IgD-negative memory B cell (primary cell): ENCODE results near the gene CCDC106. TPM values are rescaled to one million over a fixed set of nuclear protein-coding genes. Genes with fewer than 3 reads are reported as not detected.

Experiments
- H3K27ac Mint-ChIP-seq, 3 donors: one replicate each; pipeline ENCODE4 v1.8.0; 2020 to 2022; ENCODE audit warnings: mild to moderate bottlenecking in 3 of 3, mixed read lengths in 3 of 3, moderate library complexity in 1 of 3
- H3K27me3 Mint-ChIP-seq: one replicate; pipeline ENCODE4 v1.8.0; 2021; ENCODE audit warnings: mixed read lengths
- H3K36me3 Mint-ChIP-seq: one replicate; pipeline ENCODE4 v1.8.0; 2020; ENCODE audit warnings: mild to moderate bottlenecking, mixed read lengths
- H3K4me1 Mint-ChIP-seq, 3 donors: one replicate each; pipeline ENCODE4 v1.8.0; 2020 to 2022; ENCODE audit warnings: mixed read lengths in 3 of 3, mild to moderate bottlenecking in 1 of 3
- H3K4me3 Mint-ChIP-seq, 4 donors: one replicate each; pipeline ENCODE4 v1.8.0; 2020 to 2022; ENCODE audit warnings: mild to moderate bottlenecking in 4 of 4, mixed read lengths in 4 of 4, moderate library complexity in 3 of 4
- H3K9me3 Mint-ChIP-seq, 3 donors: one replicate each; pipeline ENCODE4 v1.8.0; 2020 to 2021; ENCODE audit warnings: mixed read lengths in 3 of 3, mild to moderate bottlenecking in 1 of 3
- polyA plus RNA-seq: library from polyadenylated mRNA; unstranded; fragments of 300-500 nt; fragmentation: Illumina TruSeq; gene quantifications from one replicate; pipeline ENCODE4 v1.2.3, GENCODE V29; 2021

Gene CCDC106
- polyA plus RNA-seq, 1 donor from 2014 or later: 16.0 TPM

DNA sequence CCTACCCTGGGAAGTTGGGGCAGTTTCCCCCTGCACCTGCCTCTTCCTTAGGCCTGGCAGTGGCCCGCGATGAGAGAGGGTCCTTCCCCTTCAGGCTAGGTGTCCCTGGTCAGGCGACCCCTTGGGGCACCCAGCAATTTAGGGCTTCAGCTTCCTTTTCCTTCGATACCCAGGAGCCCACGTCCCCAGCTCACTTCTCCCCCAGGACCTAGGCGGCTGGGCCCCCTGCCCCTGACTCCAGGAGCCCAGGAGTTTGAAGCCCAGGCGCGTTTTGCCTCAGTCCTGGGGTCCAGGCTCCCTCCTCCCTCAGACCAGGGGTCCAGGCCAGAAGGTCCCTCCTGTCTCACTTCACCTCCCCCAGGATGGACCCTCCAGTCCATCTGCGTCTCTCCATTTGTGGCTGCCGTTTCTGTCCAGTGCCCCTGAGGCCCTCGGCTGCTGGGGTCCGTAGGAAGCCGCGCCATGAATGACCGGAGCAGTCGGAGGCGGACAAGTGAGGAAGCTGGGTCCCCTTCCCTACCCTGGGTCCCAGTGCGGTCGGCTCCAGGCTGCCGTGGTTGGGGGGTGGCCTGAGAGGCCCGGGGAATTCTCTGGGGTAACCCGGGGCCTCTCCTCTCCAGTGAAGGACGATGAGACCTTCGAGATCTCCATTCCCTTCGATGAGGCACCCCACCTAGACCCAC lies 714 bp downstream of the CCDC106 start:
- H3K36me3 Mint-ChIP-seq: peaks cover 4% of the 10 kb centered on the region
- peaks cover 18 to 21% (median 19%) of the 10 kb centered on the region in 3 donors for H3K4me1 Mint-ChIP-seq
- no peaks in the 10 kb centered on the region for H3K27me3 Mint-ChIP-seq
- H3K4me3 Mint-ChIP-seq: peak overlapping the region; percentile 79 to 90 (median 86)
- H3K27ac Mint-ChIP-seq: peak overlapping the region; percentile 76 to 90 (median 90)
- no peaks in the 10 kb centered on the region for H3K9me3 Mint-ChIP-seq

DNA sequence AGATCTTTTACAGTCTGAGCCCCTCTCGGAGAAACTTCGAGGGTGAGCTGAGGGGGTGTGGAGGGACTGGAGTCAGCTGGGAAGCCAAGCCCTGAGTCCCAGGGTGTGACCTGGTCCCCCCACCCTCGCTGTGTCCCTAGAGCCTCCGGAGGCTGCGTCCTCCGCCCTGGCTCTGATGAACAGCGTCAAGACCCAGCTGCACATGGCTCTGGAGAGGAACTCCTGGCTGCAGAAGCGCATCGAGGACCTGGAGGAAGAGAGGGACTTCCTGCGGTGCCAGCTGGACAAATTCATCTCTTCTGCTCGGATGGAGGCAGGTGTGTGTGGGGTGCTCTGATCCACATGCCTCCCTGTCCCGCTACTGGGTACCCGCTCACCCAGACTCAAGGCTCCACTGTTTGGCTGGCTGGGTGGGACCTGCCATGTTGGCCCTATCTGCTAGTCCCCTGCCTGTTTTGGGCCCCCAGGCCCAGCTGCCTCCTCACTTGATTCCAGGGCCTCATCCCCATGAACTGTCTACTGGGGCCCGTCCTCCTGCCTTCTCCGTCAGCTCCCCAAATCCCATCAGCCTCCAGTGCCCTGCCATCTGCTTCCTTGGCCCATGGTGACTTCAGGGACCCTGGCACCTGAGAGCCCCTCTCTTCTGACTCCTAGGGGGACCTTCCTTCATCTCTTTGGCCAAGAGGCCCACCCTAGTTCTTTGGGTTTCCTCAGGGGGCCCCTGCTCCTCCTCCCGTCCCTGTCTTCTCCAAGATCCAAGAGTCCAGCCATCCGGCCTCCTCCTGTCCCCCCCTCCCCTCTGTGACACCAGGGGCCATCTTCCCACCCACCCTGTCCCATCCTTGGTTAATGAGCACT lies 1.5 kb downstream of the CCDC106 start:
- Mint-ChIP-seq H3K9me3 (no peaks in the 10 kb centered on the region), H3K4me3 (peak overlapping the region; percentile 79 to 90 (median 86)), H3K36me3 (peaks cover 5% of the 10 kb centered on the region), H3K27ac (peak overlapping the region; percentile 76 to 90 (median 86)), H3K27me3 (no peaks in the 10 kb centered on the region), H3K4me1 (peaks cover 14 to 27% (median 14%) of the 10 kb centered on the region in 3 donors)

DNA sequence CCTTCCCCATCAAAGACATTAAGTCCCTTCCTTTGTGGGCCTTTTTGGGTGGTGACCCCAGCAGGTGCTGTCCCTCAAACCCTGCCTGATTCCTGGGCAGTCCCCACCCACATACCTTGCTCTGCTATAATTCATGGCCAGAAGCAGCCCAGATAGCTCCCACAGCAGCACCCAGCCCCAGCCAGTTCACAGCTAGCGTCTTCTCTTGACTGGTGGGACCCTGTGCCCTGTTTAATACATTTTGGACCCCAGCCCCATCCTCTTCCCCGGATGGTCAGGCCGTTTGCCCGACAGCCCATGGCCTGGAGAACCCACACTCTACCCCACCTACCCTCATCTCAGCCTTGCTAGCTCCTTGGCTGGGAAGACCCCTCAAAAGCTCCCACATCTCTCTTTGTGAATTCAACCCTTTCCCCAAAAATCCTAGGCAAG lies 2.1 kb downstream of the CCDC106 start:
- Mint-ChIP-seq H3K27me3 (no peaks in the 10 kb centered on the region), H3K27ac (peak overlapping the region; percentile 46 to 90 (median 76)), H3K36me3 (peaks cover 6% of the 10 kb centered on the region), H3K4me1 (peaks cover 11 to 28% (median 12%) of the 10 kb centered on the region in 3 donors), H3K9me3 (no peaks in the 10 kb centered on the region), H3K4me3 (peak overlapping the region in 3 of 4 donors; percentile 37 to 83 (median 79))

DNA sequence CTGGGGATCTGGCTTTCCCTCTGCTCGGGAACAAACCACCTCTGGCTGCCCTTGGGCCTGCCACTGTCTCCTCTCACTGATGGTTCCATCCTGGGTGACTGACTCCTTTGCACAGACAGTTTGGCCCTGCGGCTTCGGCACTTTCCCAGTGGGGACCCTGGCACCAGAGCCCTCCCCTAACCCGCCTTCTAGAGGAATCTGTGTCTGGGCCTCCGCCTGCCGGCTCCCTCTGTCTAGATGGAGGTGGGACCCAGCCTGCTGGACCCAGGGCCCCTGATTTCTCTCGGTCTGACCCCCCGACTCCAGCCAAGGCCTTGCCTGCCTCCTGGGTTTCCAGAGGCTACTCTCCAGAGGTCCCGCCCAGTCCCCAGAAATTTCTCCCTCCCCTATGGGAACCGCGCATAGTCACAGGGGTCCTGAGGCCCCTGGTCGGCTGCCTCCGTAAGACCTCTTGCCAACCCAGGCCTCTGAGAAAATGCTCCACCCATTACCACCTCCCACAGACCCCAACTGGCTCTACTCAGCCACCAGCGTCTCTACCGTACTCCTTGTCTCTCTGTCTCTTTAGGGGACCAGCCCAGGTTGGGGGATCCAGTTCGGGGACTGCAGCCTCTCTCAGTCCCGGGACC lies 2.7 kb downstream of the CCDC106 start:
- peak overlapping the region in 2 of 3 donors; percentile 76 to 90 for H3K27ac Mint-ChIP-seq
- peaks cover 8 to 28% (median 10%) of the 10 kb centered on the region in 3 donors for H3K4me1 Mint-ChIP-seq
- peaks cover 6% of the 10 kb centered on the region for H3K36me3 Mint-ChIP-seq
- peak overlapping the region in 3 of 4 donors; percentile 79 to 83 (median 83) for H3K4me3 Mint-ChIP-seq
- no peaks in the 10 kb centered on the region for H3K27me3 Mint-ChIP-seq
- H3K9me3 Mint-ChIP-seq: no peaks in the 10 kb centered on the region

DNA sequence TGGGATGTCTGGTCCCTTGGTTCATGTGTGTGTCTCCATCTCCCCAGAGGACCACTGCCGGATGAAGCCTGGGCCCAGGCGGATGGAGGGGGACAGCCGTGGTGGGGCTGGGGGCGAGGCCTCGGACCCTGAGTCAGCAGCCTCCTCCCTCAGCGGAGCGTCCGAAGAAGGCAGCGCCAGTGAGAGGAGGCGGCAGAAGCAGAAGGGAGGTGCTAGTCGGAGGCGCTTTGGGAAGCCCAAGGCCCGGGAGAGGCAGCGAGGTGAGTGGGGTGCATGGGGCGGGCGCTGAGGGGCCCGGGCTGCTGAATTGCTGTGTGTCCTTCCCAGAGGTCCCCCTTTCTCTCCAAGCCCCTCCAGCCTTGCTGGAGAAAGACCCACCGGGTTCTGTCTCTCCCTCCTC lies 3.2 kb downstream of the CCDC106 start:
- Mint-ChIP-seq H3K4me1 (peaks cover 13 to 32% (median 15%) of the 10 kb centered on the region in 3 donors), H3K27ac (peak overlapping the region in 2 of 3 donors; percentile 76 to 90), H3K4me3 (peak overlapping the region in 2 of 4 donors; percentile 83), H3K27me3 (no peaks in the 10 kb centered on the region), H3K36me3 (peaks cover 6% of the 10 kb centered on the region), H3K9me3 (no peaks in the 10 kb centered on the region)

DNA sequence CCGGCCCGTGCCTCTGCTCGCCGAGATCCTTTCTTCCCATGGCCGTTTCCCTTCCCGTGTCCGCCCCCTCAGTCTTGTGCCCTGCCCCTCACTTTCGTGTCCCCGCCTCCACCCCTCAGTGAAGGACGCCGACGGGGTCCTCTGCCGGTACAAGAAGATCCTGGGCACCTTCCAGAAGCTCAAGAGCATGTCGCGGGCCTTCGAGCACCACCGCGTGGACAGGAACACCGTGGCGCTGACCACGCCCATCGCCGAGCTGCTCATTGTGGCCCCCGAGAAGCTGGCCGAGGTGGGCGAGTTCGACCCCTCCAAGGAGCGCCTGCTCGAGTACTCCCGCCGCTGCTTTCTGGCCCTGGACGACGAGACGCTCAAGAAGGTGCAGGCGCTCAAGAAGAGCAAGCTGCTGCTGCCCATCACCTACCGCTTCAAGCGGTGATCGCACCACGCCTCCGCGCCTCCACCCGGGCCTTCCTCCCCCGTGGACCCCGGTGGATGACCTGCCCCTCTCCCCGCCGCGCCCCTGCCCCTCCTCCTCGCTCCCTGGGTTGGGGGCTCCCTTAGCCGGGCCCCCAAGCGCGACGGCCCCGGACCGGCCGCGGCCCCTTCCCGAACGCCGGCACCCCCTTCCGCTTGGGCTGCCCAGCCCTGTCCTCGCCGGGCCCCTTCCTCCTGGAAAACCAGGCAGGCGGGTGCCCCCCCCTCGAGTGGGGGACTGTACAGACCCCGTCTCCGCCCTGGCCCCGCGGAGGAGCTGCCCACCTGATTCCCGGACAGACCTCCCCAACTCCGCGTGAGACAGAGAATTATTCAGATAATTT lies 4.5 kb downstream of the CCDC106 start:
- Mint-ChIP-seq H3K27ac (peak overlapping the region in 2 of 3 donors; percentile 25 to 63), H3K36me3 (peaks cover 3% of the 10 kb centered on the region), H3K4me1 (peaks cover 14 to 32% (median 22%) of the 10 kb centered on the region in 3 donors), H3K27me3 (no peaks in the 10 kb centered on the region), H3K4me3 (no peak overlapping the region), H3K9me3 (no peaks in the 10 kb centered on the region)

DNA sequence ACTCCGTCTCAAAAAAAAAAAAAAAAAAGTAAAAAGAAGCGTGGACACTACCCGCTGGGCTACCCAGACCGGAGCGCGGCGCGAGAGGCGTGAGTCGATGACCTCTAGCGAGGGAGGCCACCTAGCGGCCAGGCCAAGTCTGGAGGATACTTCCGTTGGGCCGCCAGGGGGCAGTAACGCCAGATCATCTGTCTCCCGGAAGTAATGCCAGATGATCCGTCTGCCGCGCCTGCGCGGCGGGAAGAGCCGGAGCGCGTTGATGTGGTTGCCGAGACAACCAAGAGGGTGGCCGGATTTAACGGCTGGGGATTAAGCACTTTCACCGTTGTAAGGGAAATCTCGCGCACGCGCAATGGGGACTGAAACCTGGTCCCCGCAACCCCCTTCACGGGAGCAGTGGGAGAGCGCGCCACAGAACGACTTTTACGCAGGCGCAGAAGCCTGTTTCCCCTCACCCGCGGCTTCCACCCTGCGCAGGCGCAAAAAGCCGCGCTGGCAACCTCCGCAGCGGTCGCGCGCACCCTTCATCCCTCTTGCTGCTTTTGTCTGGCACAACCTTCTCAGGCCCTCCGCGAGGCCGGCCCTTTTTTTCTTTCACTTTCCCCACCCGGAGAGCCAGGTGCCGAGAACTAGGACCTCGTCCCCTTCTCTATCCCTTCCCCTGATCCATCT lies 5.8 kb downstream of the CCDC106 start:
- Mint-ChIP-seq H3K27ac (peak overlapping the region; percentile 93 to 100 (median 99)), H3K4me1 (peaks cover 21 to 34% (median 32%) of the 10 kb centered on the region in 3 donors), H3K9me3 (no peaks in the 10 kb centered on the region), H3K36me3 (peaks cover 3% of the 10 kb centered on the region), H3K27me3 (no peaks in the 10 kb centered on the region), H3K4me3 (peak overlapping the region; percentile 94 to 100 (median 96))

DNA sequence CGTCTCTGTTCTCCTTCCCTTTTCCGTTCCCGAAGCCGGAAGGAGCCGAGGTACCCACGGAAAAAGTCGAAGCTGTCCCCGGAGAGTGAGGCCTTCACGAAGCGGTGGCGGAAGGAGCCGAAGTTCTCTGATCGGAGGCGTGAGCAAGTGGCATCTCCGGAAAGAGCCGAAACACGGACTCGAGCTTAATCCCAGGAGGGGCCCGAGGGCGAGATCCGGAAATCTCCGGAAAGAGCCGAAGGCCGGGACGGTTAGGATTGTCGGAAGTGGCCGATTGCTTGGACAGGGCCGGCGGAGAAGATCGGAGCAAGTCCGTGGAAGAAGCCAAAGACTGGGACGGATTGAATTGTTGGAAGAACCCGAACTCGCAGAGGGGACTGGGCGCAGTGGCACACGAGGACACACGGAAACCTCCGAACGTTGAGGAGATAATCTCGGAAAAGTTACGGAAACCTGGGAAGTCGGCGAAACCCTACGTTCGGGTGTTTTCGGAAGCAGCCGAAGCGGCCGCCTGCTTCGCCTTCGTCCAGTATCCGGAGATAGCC lies 6.4 kb downstream of the CCDC106 start:
- H3K4me1 Mint-ChIP-seq: peaks cover 22 to 35% (median 33%) of the 10 kb centered on the region in 3 donors
- H3K4me3 Mint-ChIP-seq: peak overlapping the region; percentile 94 to 100 (median 96)
- peaks cover 3% of the 10 kb centered on the region for H3K36me3 Mint-ChIP-seq
- no peaks in the 10 kb centered on the region for H3K27me3 Mint-ChIP-seq
- H3K27ac Mint-ChIP-seq: peak overlapping the region; percentile 93 to 100 (median 99)
- H3K9me3 Mint-ChIP-seq: no peaks in the 10 kb centered on the region

DNA sequence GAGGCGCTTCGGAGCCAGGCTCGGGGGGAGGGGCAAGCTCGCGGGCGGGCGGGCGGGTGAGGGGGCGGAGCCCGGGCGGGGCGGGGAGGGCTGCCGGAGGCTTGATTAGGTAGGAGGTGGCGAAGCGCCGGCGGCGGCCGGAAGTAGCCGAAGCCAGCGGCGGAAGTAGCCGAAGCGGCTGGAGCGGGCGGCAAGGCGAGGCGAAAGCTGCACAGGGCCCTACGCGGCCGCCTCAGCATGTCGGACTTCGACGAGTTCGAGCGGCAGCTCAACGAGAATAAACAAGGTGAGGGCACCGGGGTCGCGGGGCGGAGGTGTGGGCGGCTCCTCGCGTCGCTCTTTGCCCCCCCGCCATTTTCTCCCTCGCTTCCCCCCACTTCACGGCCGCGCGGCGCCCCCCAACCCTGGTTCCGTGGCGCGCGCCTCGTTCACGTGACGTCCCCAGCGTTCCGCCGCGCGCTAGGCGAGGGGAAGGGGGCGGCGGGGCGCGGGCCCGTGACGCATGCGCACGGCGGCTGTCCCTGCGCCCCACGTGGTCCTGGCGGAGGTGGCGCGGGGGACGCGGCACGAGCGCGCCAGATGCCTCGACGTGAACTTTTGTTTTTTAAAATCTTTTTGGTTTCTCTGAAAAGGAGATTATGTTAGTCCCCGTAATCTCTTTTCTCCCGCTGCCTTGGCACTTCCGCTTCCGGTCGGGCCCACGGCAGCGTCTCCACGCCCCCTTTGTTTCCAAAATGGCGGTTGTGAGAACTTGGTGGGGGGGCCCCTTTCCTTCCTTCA lies 7.0 kb downstream of the CCDC106 start, which contains the start of gene U2AF2:
Gene U2AF2, plus strand, starts transcription at position 168 of the 780 bp plus-strand sequence. Its CDS starts 70 bp downstream, at position 238.
- no peaks in the 10 kb centered on the region for H3K27me3 Mint-ChIP-seq
- peaks cover 3% of the 10 kb centered on the region for H3K36me3 Mint-ChIP-seq
- peaks cover 27 to 39% (median 32%) of the 10 kb centered on the region in 3 donors for H3K4me1 Mint-ChIP-seq

DNA sequence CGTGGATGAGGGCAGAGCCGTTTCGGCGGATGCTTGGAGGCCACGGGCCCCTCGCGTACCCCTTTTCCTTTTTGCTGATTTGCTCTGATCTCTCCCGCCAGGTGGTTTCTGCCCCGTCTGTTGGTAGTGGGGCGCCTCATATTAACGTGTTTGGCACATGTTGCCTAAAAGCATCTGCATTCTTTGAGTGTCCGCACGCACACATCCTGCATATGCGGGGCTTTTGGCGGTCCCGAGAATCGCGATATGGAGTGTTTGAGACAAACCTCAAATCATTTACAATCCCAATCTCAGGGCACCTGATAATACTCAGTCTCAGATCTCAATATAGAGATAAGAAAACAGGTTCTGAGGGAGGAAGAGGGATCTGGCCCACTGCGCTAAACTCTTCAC lies 7.6 kb downstream of the CCDC106 start:
- peaks cover 2% of the 10 kb centered on the region for H3K36me3 Mint-ChIP-seq
- H3K27me3 Mint-ChIP-seq: no peaks in the 10 kb centered on the region
- H3K9me3 Mint-ChIP-seq: no peaks in the 10 kb centered on the region
- peaks cover 28 to 39% (median 32%) of the 10 kb centered on the region in 3 donors for H3K4me1 Mint-ChIP-seq
- H3K27ac Mint-ChIP-seq: peak overlapping the region; percentile 93 to 100 (median 99)
- H3K4me3 Mint-ChIP-seq: peak overlapping the region; percentile 94 to 100 (median 96)

More for the DNA sequence above, 7.0 kb downstream of the CCDC106 start, which contains the start of gene U2AF2:
- no peaks in the 10 kb centered on the region for H3K9me3 Mint-ChIP-seq
- H3K27ac Mint-ChIP-seq: peak within 1 kb of the TSS; percentile 93 to 100 (median 99)
- peak within 1 kb of the TSS; percentile 94 to 100 (median 96) for H3K4me3 Mint-ChIP-seq

DNA sequence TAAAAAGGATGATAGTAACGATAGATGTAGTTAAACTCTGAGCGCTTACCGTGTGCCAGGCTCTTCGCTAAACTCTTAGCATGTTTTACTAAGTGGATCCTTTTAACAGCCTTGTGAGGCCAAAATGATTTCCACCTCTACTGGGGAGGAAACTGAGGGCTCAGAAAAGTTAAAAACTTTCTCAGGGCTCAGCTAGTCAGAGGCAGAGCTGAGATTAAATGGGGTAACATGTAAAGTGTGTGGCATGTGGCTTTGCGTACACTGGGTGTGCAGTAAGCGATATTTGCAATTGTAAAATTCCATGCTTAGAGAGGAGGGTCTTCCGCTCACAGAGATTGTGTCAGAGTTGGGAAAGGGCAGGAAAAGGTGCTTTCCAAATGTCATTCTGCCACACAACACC lies 8.5 kb downstream of the CCDC106 start:
- Mint-ChIP-seq H3K9me3 (no peaks in the 10 kb centered on the region), H3K4me1 (peaks cover 24 to 39% (median 32%) of the 10 kb centered on the region in 3 donors), H3K4me3 (peak overlapping the region; percentile 94 to 100 (median 96)), H3K27ac (peak overlapping the region in 2 of 3 donors; percentile 93 to 100), H3K36me3 (peaks cover 2% of the 10 kb centered on the region), H3K27me3 (no peaks in the 10 kb centered on the region)

DNA sequence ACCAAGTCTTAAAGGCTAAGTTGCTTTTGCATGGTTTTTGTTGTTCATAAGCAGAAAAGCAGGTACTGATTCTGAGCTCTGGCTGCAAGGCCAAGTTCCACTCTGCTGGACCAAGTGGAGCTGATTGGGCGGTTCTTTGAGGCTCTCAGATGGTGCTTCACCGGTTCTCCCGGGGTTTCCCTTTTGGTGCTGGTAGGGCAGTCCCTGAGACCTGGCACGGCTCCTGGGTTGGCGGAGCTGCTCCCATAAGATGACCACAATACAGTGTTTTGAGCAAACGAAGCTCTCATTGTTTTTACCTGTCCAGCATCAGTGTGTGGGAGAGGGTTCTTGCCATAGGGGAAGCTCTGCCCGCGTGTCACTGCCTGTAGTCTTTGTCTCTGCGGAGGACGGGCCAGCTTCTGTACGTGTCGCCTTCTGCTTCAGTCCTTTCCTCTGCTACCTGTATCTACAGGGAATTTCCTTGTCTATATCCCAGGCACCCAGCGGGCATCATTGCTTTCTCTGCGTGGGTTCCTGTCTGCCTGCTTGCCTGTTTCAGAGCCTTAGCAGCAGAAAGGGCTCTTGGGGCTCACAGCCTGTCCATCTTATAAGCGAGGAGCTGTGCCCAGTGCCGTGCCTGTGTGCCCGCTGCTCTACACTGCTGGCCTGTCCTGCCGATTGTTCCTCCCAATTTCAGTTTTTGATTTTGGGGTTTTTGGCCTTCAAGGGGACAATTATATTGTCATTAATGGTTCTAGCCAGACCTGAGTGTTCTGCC lies 9.2 kb downstream of the CCDC106 start:
- Mint-ChIP-seq H3K27me3 (no peaks in the 10 kb centered on the region), H3K4me1 (peaks cover 27 to 39% (median 32%) of the 10 kb centered on the region in 3 donors), H3K4me3 (peak overlapping the region; percentile 94 to 100 (median 96)), H3K27ac (peak overlapping the region; percentile 73 to 100 (median 84)), H3K9me3 (no peaks in the 10 kb centered on the region), H3K36me3 (peaks cover 2% of the 10 kb centered on the region)
